Embryonic facial prominence (tissue), 1 donor: ENCODE data around the gene TTC34.
"Not testable (repeated sequence)": the region's sequence is repeated elsewhere in the genome, so short reads cannot be mapped to it uniquely, and the experiment has no call there.

Source experiments
- DNase-seq: peaks from one replicate; pipeline ENCODE4 v3.0.0-alpha.2; 2016; ENCODE audit errors: extremely low spot score

The TTC34 gene

GRCh38 chr1:2682879-2683278 lies 118.6 kb downstream of the TTC34 start:
- not testable (repeated sequence) for DNase-seq

GRCh38 chr1:2676726-2677125 lies 124.8 kb downstream of the TTC34 start:
- DNase-seq = not testable (repeated sequence)

- DNase-seq = not testable (repeated sequence)
Measured at GRCh38 chr1:2671656-2672055, 129.8 kb downstream of the TTC34 start.

- not testable (repeated sequence) for DNase-seq
Measured at GRCh38 chr1:2659806-2660205, 141.7 kb downstream of the TTC34 start.

- not testable (repeated sequence) for DNase-seq
Measured at GRCh38 chr1:2657909-2658308, 143.6 kb downstream of the TTC34 start.

GRCh38 chr1:2657124-2657523 lies 144.4 kb downstream of the TTC34 start:
- DNase-seq = not testable (repeated sequence)

GRCh38 chr1:2655598-2656434 lies 145.7 kb downstream of the TTC34 start:
- DNase-seq = not testable (repeated sequence)

- DNase-seq = not testable (repeated sequence)
Measured at GRCh38 chr1:2654443-2654948, 147.0 kb downstream of the TTC34 start.

- DNase-seq = not testable (repeated sequence)
Measured at GRCh38 chr1:2653741-2654442, 147.6 kb downstream of the TTC34 start.

- DNase-seq = not testable (repeated sequence)
Measured at GRCh38 chr1:2652926-2653571, 148.4 kb downstream of the TTC34 start.

GRCh38 chr1:2652152-2652925 lies 149.2 kb downstream of the TTC34 start:
- not testable (repeated sequence) for DNase-seq

GRCh38 chr1:2650967-2651645 lies 150.4 kb downstream of the TTC34 start:
- DNase-seq = no peak

- DNase-seq = no peak
Measured at GRCh38 chr1:2646837-2647236, 154.7 kb downstream of the TTC34 start.

- DNase-seq = no peak
Measured at GRCh38 chr1:2645776-2646175, 155.7 kb downstream of the TTC34 start.

- no peak for DNase-seq
Measured at GRCh38 chr1:2645143-2645542, 156.3 kb downstream of the TTC34 start.

GRCh38 chr1:2644591-2645101 lies 156.8 kb downstream of the TTC34 start:
- no peak for DNase-seq

GRCh38 chr1:2644171-2644570 lies 157.3 kb downstream of the TTC34 start:
- DNase-seq = no peak

GRCh38 chr1:2643414-2644077 lies 157.9 kb downstream of the TTC34 start:
- DNase-seq = no peak

- peak; percentile 86 for DNase-seq
Measured at GRCh38 chr1:2642560-2643413, 158.7 kb downstream of the TTC34 start.
